ENCODE measurements around the gene MPI. TPM values are rescaled to one million over a fixed set of nuclear protein-coding genes. Genes with fewer than 3 reads are reported as not detected.

MPI gene
- total and polyA plus RNA-seq, 10 of the 15 experiments (the other 5 are each of a cell fraction or from before 2014, with no cell fraction given), result 35.6 to 93.9 (median 44.1) TPM

GRCh38 chr15:74840851-74841775, 48.7 kb upstream of the MPI start:
- Histone ChIP-seq H4K20me1 (ENCODE audit: control insufficient read depth, insufficient read depth) (no peaks in the 10 kb centered on the region), H3K9me3 (replicated peaks; ENCODE audit: control insufficient read depth, insufficient read depth, low read length) (no peaks in the 10 kb centered on the region), H3K4me3 (no peak overlapping the region), H2AFZ (ENCODE audit: control insufficient read depth, low read depth, low read length) (no peak overlapping the region), H3K9ac (ENCODE audit: control insufficient read depth, insufficient read depth, low read length) (no peak overlapping the region), H3K27ac (ENCODE audit: control insufficient read depth, insufficient read depth) (no peak overlapping the region), H3K79me2 (ENCODE audit: control insufficient read depth, insufficient read depth, low read length) (peaks cover 3% of the 10 kb centered on the region; the same call in 1 of the 2 replicates), H3K4me2 (ENCODE audit: control insufficient read depth, insufficient read depth) (no peak overlapping the region), H3K27me3 (replicated peaks in 1 of 2; ENCODE audit: control insufficient read depth in 2 of 2, insufficient read depth in 2 of 2, low read length in 1 of 2) (no peaks in the 10 kb centered on the region), H3K36me3 (ENCODE audit: control insufficient read depth in 2 of 2, insufficient read depth in 2 of 2, low read length in 1 of 2) (peaks cover 4 to 15% of the 10 kb centered on the region in 2 experiments; a peak in 3 of 4 replicates), H3K4me1 (ENCODE audit: control insufficient read depth, insufficient read depth, low read length) (peaks cover 13% of the 10 kb centered on the region)
- in situ Hi-C loops (cut with MboI) (no loop called here), intact Hi-C loops (cut with micrococcal nuclease; ENCODE audit: unreplicated experiment) (loop anchor here (5.0 kb wide), 2 partner anchors 39 to 61 kb away; no protein-coding TSS in a partner anchor)
- ATAC-seq, result no peak
- SMC1A ChIA-PET (ENCODE audit: uncharacterized antibody, unreplicated experiment), result interaction anchor here (0.9 to 6.1 kb wide), 6 partner anchors 10 to 70 kb away, joined by 3 to 43 read pairs (median 4); no protein-coding TSS in a partner anchor
- no peak for DNase-seq (ENCODE audit: low read depth, low spot score)
- no peak for TF ChIP-seq EZH2 (IDR thresholded peaks at IDR 0.05; ENCODE audit: borderline replicate concordance, control insufficient read depth, low read depth, low read length)
- TF ChIP-seq, protein P1, sequence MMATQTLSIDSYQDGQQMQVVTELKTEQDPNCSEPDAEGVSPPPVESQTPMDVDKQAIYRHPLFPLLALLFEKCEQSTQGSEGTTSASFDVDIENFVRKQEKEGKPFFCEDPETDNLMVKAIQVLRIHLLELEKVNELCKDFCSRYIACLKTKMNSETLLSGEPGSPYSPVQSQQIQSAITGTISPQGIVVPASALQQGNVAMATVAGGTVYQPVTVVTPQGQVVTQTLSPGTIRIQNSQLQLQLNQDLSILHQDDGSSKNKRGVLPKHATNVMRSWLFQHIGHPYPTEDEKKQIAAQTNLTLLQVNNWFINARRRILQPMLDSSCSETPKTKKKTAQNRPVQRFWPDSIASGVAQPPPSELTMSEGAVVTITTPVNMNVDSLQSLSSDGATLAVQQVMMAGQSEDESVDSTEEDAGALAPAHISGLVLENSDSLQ (IDR thresholded peaks at IDR 0.05), result peak; percentile 56; the same call in 1 of the 2 replicates
- CTCF ChIA-PET, result interaction anchor here (0.7 to 6.2 kb wide), 12 partner anchors 29 to 209 kb away, joined by 3 to 59 read pairs (median 5); no protein-coding TSS in a partner anchor
- POLR2A ChIA-PET, result no interaction called here
- FAIRE-seq, result no peak
- BruUV-seq (replicated peaks), result no TSS peak
- WGBS (ENCODE audit: insufficient coverage, insufficient replicate concordance, low lambda C conversion rate, missing lambda C conversion rate), result 79% methylated on average over 9 of the region's 9 CpGs
- RAD21 ChIA-PET (ENCODE audit: unreplicated experiment), result interaction anchor here (1.1 to 3.1 kb wide), 3 partner anchors 60 to 72 kb away, joined by 4 to 19 read pairs (median 12); no protein-coding TSS in a partner anchor

All from GM12878 (cell line).